Measurements from ENCODE around the gene ISL2.

DNA sequence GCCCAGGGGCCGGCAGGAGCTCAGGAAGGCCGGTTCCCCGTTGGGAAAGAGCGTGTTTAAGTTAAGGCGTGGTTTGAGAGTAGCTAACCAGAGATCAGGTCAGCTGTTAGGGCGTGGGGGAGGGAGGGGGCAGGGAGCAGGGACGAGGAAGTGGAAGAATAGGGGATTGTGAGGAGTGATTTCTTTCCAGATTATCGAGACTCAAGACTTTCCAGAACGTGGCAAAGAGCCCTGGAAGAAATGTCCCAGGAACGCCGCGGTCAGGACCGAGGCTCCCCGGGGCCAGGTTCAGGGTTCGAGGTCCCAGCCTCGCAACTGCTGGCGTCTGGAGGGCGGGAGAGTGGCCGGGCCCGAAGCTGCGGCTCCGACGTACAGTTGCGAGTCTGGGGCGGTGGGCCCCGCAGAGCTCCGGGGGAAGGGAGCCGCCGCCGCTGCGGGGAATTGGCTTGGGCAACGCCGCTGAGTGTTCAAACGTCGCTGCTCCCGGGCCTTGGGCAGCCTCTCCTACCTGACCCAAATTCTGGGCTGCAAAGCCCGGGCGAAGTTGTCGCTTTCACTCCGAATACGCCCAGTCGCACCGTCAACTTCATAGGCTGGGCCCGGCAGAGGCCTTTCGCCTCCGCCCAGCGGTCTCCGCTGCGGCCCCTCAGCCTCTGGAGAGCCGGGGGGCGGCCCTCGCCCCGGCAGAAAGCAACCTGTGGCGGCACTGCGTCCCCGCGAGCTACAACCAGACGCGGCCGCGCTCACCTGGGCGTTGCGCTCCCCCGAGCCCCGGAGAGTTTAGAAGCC, 9.5 kb downstream of the ISL2 start:
- TF ChIP-seq CTCF (IDR thresholded peaks at IDR 0.05): no peak
- no peak for TF ChIP-seq POLR2A (IDR thresholded peaks at IDR 0.05)
